ACHN (cell line): ENCODE results near the gene TTC24.

ENCODE experiments used
- DNase-seq: peaks from one replicate; pipeline ENCODE4 v3.0.0-alpha.2; 2015
- in situ Hi-C: cut with HindIII; loops from 2 replicates; pipeline ENCODE4 v1.10.0; 2017; ENCODE audit warnings: low sequenced_read_pairs, low pct_ligation_motif_present, low pct_unique_long_range_greater_than_20kb

The TTC24 gene

DNA sequence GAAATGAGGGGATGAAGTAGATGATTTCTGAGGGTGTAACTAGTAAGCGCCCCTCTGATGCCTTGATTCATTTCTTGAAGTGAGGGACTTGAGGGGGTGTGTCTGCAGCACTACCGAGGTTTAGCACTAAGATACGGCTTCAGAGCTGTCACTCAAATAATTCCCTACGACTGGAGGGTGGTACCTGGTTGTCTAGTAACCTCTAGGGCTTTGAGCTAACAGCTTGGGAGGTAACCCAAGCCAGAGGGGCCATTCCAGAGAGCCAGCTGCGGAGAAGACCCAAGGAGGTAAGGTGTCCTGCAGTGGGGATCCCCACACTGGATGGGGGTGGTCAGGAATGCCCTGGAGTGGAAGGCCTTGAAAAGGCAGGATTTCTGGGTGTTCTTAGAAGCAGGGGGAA is at the start of gene TTC24:
TSS of gene TTC24 (plus strand) at position 252 of the 400 bp plus-strand sequence. CDS start 1,642 bp downstream, outside the sequence.
- no peak for DNase-seq
- in situ Hi-C loops, result no loop called here

DNA sequence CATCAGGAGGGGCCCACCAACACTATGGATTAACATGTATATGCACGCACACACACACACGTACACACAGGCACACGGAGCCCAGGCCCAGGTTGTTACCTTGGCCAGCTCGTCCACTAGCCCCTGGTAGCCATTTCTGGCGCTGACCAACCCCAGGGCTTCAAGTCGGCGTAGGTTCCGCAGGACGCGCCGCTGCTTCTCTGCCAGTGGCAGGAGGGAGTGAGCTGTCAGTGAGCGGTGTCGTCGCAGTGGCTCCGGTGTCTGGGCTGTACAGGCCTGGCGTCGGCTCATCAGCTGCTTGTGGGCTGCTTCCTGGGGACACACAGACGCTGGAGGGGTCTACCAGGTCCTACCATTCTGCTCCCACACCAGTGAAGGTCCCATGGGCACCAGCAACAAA is 49.5 kb upstream of the TTC24 start:
- in situ Hi-C loops, result no loop called here
- no peak for DNase-seq

DNA sequence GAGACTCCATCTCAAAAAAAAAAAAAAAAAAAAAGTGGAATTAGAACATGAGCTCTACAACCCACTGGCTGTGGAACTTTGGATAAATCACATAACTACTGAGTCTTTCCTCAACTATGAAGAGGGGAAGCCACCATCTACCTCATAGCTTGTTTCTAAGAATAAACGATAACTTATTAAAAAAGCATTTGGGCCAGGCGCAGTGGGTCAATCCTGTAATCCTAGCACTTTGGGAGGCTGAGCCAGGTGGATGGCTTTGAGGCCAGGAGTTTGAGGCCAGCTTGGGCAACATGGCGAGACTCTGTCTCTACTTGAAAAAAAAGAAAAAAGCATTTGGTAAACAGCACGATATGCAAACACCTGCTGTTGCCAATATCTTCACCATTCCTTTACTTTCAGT is 47.1 kb upstream of the TTC24 start:
- in situ Hi-C loops, result no loop called here
- DNase-seq, result no peak

DNA sequence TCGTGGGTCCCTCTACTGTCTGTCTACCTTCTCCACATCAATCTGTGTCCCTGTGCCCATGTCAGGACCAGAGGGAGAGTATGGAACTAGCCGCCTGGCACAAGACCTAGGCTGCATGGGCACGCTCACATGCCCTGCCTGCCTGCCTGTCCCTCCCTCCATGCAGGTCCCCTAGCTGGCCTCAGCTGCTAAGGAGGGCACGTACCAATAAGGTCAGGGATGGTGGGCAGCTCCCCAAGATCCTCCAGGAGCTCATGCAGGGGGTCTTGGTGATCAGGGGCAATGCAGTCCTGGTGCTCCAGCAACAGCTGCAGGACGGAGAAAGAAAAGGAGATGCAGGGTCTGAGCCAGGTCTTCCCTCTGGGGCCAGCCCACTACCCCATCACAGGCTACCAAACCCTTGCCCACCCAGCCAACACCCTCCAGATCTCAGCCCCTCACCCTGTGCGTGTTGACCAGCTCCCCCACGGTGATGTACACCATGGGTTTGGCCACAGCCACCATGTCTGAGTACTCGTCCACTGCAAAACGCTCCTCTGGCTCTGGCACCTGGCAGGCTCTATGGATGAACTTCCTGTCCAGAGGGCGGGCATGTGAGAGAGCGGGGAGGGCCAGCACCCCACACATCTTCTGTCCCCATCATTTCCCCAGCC is 45.8 kb upstream of the TTC24 start:
- no peak for DNase-seq
- in situ Hi-C loops, result no loop called here

DNA sequence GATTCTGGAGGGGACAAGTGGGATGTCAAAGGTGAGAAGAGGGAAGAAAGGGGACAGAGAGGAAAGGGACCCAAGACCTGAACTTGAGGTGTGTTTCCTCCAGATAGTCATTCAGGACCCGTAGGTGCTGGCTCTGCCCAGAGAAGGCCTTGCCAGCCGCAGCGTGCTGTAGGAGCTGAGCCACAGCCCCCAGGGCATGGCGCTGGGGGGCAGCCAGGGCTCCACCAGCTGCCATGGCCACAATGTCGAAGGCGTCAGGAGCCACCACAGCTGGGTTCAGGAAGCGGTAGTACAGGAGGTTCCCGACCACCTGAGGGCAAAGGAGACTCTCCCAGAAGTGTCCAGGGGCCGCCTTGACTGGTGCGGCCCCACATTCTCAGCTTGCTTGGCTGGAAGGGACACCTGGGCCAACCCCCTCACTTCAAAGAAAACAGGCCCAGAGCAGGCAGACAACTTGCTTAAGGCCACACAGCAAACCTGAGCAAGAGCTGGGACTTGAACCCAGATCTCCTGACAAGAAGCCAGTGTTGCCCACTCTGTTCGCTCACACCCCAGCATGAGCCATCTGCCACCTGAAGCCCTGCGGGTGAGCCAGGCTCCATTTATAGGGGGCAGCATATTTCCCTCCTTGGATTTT is 45.0 kb upstream of the TTC24 start:
- in situ Hi-C loops, result no loop called here
- no peak for DNase-seq

DNA sequence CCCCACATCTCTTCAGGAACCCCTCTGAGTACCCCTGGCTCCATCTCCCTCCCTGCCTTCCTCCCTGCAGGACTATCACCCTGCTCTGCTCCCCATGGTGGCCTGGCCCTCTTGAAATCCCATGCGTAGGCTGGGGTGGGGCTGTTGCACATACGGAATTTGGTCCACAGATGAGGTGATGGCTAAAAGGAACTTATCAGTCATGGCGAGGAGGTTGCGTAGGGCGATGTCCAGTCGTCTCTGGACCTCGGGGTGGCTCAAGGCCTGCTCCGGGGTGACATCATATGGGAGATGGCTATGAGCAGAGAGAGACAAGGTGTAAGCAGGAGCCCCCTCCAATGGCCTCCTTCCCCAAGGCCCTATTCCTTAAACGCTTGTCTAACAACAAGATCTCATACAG is 42.5 kb upstream of the TTC24 start:
- DNase-seq, result no peak
- in situ Hi-C loops, result no loop called here

DNA sequence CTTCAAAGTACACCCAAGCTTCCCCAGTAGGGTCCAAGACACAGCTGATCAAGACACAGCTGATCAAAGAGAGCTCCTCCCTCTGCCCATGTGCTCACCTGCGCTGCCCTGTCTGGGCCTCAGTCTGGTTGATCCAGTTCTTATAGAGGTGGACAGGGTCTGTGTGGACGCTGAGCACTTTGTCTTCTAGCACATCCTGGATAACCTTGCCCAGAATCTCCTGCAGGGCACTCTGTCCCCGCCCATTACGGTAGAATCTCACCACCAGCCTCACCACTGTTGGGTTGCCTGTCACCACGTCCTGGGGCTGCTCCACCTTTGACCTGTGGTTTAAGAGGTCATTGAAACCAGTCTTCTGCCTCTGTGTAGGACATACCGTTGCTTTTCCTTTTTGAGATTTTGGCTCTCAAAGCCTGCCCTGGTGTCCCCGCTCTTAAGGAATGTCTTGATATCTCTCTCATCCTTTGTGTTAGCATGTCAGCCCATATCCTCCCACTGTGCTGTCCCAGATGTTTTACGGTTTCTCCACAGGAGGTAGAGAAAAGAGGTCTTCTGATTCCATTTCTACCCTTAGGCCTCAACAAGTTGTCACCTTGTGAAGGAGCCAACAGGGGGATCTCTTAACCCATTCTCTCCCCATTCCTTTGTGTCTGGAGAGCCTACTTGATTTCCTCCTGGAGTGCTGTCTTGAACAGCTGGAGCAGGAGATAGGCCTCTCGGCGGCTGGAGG is 40.6 kb upstream of the TTC24 start:
- no peak for DNase-seq
- in situ Hi-C loops, result no loop called here

DNA sequence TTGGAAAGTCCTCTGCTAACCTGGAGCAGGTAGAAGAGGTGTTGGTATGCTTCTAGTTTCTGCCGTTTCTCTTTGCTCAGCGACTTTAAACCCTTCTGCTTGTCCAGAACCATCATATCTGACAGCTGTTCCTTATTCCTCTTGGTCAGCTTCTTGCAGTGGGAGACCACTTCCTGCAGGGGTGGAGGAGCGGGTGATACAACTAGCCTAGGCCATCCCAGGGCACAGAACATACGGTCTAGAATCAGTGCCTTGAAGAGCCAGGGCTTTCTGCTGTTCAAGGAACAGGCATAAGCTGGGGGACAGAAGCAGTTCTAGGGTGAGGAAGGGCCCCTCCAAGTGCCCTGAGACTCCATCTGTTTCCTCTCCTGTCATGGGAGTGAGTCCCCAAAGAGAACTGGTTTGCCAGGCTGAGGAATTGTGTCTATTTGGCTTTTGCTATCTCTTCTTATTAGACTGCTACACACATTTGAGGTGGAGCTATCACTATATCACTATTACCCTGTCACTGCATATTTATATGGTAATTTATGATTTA is 39.6 kb upstream of the TTC24 start:
- no peak for DNase-seq
- in situ Hi-C loops, result no loop called here

DNA sequence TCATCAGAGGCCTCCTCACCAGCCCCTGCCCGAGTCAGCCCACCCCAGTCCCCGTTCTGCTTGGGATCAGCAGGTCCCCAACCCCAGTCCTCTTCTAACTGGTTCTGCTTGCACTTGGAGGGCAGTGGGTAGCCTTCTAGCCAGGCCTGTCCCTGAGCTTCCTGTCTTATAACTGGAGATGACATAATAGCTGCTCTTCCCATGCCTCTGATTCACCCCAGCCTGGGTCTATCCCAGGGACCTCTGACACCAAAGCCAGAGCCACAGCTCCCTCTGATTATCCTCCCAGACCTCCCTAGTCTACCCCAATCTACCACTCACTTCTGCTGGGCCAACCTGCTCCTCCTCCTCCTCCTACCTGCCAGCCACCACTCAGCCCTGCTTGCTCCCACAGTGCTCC is 38.6 kb upstream of the TTC24 start:
- no peak for DNase-seq
- in situ Hi-C loops, result no loop called here

DNA sequence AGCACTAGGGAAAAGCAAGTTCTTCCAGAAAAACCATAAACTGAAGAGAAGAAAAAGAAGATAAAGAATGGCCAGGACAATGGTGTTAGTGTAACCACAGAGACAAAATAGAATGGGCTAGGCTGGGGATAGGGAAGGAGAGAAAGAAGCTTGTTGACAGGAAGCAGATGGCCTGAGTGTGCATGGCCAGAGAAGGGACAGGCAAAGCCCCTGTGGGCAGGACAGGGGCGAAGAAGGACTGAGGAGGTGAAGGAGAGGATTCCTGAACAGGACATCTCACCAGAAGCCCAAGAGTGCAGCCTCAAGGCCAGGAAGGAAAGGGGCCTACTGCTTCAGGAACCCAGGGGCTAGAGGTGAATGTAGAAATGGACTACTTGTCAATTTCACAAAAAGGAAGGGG is 36.5 kb upstream of the TTC24 start:
- no peak for DNase-seq
- in situ Hi-C loops, result no loop called here

DNA sequence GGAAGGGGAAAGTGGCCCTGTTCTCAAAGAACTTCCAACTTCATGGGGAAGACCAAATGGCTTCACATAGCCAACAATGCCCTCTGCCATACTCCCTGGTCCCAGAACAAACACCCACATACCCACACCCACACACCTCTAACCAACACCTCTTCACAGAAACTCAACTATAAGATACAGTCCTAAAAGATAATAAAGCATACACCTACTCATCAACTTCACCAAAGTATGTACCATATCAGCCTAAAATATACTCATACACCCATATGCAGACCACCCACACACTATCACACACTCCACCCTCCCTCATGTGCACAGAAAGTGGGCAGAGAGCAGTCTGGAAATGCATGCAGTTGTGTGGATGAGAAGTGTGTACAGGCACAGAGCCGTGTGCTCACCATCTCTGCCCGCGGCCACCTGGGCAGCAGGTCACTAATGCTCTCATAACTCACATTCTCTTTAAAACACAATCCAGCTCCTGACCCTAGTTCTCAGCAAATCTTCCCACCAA is 34.9 kb upstream of the TTC24 start:
- no peak for DNase-seq
- in situ Hi-C loops, result no loop called here

DNA sequence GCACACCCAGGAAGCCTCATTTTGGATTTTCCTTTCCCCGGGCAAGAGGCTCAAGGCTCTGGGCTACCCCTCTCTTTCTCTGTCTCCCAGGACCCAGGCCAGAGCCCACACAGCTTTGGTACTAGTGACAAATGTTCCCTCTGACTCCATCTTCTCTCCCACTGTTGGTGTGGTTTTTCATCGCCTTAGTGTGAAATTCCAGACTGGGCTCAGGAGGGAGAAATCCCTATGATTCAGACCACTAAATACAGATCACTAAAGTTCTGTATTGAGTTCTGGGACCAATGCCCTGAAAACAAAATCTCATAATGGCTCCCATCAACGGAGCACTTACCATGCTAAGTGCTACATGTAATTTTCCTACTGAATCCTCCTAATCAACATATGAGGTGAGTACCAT is 33.3 kb upstream of the TTC24 start:
- DNase-seq, result no peak
- in situ Hi-C loops, result no loop called here

DNA sequence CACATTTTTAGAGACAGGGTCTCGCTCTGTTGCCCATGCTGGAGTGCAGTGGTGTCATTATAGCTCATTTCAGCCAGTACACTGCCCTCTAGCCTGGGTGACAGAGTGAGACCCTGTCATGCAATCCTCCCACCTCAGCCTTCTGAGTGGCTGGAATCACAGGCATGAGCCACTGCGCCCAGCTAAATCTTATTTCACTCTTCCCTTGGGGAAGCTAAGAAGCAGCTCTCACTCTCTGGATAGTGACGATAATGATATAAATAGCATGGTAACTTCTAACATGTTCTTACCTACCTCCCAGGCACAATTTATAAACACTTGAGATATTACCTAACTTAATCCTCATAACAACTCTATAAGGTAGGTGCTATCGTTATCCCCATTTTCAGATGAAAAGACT is 32.1 kb upstream of the TTC24 start:
- in situ Hi-C loops, result no loop called here
- no peak for DNase-seq

DNA sequence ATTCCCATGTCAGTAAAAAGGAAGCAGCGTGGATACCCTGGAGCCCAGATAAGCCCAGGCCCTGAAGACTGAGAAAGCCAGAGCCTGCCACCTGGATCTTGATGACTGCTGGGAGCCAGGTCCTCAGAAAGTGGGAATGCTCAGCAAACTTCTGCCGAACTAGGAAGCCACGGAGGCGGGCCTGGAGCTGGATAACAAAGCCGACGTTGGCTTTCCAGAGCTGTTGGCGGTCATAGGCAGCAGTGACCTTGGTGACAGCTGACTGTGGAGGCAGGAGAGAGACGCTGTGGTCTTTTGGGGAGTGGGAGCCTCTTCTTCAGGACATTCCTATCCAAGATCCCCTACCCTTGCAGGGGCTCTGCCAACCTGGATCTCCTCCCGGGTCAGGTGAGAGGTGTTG is 31.5 kb upstream of the TTC24 start:
- in situ Hi-C loops, result no loop called here
- no peak for DNase-seq

DNA sequence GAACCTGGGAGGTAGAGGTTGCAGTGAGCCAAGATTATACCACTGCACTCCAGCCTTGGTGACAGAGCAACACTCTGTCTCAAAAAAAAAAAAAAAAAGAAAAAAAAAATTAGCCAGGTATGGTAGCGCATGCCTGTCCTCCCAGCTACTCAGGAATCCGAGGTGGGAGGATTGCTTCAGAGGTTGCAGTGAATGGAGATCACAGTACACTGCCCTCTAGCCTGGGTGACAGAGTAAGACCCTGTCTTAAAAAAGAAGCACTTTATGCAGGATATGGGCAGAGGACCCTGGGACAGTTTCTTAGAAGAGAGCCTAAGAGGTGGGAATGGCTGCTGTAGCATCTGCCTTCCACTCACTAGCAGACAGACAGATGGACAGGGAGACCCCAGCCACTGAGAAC is 30.1 kb upstream of the TTC24 start:
- DNase-seq, result no peak
- in situ Hi-C loops, result no loop called here

DNA sequence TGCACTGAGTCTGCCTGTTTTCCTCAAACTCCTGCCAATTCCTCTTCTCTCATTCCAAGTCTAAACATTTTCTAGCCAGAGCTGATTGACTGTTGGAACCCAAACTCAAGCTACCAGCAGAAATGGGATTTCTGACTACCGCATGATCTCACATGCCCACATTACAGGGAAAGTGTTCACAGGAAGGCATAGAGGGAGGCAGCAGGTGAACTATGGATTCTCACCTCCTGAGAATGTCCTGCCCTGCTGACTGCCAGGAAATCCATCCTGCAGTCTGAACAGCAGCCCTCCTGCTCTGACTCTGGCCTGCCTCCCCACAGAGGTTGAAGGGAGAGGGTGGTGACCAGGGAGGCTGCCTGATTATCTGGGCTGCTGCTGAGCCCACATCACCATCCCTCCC is 29.7 kb upstream of the TTC24 start:
- in situ Hi-C loops, result no loop called here
- no peak for DNase-seq

DNA sequence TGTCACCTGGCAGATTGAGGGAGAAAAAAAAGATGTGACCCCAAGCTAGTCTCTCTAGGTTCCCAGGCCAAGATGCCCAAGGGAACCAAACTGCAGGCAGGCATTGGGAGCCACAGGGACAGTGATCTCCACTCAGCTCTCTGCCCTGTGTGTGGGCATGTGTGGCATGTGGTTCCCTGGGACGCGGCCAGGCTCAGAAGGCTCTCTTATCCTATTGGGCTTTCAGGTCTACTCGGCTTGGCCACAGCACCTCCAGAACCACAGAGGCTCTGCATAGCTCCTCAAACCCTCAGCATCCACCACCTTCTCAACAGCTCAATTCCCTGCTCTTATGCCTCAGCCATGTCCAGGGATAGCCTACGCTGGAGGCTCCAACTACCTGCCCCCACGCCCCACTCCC is 29.2 kb upstream of the TTC24 start:
- no peak for DNase-seq
- in situ Hi-C loops, result no loop called here

DNA sequence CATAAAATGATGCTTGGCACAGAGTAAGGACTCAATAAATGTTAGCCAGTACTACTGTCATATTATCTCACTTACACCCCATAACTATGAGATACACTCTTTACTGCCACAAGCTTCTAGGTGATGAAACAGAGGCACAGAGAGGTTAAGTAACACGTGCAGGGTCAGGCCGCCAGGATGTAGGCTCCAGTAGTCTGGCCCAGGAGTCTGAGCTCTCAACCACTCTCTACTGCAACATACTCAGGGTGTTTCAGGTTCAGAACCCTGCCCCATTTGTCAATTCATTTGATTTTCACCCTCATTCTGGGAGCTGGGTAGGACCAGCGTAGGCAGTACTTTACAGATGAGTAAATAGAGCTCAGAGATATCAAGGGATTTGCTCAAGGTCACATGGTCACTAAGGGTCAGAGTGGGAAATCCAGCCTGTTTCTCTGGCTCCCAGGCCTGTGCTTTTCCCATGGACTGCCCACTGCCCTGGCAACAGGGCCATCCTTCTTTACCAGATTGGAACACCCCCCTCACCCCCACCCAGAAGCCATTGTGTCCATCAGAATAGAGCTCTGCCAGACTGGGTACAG is 28.4 kb upstream of the TTC24 start:
- in situ Hi-C loops, result no loop called here
- no peak for DNase-seq

DNA sequence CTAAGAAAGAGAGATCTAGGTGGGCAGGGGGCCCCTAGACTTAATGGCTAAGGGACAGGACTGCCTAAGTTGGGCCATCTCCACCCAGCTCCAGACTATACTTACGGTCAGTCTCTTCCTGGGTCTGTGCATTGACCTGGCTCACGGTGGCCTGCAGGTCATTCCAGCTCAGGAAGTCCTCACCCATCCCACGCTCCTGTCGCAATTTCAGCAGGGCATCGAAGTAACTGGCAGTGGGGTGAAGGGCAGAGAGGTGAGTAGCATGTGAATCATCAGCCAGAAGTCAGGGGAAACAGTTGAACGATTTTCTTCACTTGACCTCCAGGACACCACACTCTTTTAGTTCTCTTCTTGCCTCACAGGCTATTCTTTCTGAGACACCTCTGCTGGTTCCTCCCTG is 27.7 kb upstream of the TTC24 start:
- peak; percentile 73 for DNase-seq
- in situ Hi-C loops, result no loop called here
